A549 (cell line): ENCODE measurements around the gene EP400.

Source experiments
- HMGXB4 ChIP-seq: fragments of 250-450 bp; sonication (Bioruptor Pico); IDR thresholded peaks from 2 replicates; pipeline ENCODE4 v1.5.0; 2021; ENCODE audit warnings: mild to moderate bottlenecking, moderate library complexity, borderline replicate concordance
- JUN ChIP-seq, 2 experiments: fragments of >200 bp; sonication (Bioruptor Twin); formaldehyde crosslinking; IDR thresholded peaks; 2 replicates in 1 of 2; 3 replicates in 1 of 2; pipeline ENCODE4 v1.6.1; 2016 to 2017
- TF ChIP-seq, protein P1 (sequence below): fragments of >200 bp; sonication (Bioruptor Twin); formaldehyde crosslinking; IDR thresholded peaks from 3 replicates; pipeline ENCODE4 v1.5.1; 2016

DNA sequence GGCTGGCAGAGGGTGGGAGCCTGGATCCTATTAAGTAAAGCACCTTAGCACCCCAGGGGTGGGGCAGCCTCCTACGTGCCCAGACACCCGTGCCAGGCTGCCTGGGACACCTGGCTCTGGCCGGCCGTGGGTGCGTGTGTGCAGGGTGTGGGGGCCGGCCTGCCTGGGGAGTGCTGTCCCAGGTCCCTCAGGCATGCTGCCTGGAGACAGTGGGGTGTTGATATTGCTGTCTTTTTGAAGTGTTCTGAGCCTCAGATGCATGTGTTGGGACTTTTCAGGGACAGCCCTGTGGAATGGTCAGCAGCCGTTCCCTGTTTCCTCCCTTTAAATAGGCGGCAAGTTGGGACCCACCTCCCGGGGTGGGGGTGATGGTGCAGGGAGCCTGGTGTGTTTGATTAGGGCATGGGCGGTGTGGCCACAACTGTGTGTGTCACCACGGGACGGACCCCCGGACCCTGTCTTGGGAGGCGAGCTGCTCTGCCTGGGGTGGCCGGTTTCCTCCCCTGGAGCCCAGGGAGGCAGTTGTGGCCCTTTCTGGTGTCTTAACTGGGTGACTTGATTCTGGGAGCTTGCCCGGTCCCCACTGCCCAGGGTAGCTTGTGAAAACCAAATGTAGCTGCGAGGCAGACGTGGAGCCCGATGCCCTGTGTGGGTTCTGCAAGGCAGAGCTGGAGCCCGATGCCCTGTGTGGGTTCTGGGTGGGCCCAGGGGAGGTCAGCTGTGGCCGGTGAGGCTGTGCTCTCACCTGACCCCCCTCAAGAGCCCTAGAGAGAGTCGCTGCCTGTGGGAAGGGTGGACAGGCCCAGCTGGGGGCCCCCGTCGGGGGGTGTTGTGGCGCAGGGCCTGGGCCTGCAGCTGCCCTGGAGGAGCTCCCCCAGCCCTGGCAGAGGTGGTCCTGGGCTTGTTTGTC, 47.2 kb upstream of the EP400 start:
- TF ChIP-seq HMGXB4 (CRISPR knock-in tag), result no peak
- TF ChIP-seq, protein P1, sequence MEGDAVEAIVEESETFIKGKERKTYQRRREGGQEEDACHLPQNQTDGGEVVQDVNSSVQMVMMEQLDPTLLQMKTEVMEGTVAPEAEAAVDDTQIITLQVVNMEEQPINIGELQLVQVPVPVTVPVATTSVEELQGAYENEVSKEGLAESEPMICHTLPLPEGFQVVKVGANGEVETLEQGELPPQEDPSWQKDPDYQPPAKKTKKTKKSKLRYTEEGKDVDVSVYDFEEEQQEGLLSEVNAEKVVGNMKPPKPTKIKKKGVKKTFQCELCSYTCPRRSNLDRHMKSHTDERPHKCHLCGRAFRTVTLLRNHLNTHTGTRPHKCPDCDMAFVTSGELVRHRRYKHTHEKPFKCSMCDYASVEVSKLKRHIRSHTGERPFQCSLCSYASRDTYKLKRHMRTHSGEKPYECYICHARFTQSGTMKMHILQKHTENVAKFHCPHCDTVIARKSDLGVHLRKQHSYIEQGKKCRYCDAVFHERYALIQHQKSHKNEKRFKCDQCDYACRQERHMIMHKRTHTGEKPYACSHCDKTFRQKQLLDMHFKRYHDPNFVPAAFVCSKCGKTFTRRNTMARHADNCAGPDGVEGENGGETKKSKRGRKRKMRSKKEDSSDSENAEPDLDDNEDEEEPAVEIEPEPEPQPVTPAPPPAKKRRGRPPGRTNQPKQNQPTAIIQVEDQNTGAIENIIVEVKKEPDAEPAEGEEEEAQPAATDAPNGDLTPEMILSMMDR, result no peak
- no peak for TF ChIP-seq JUN (IDR thresholded peaks at IDR 0.05)
